HCT116 (cell line): ENCODE data around the gene ANXA8. TPM values are rescaled to one million over a fixed set of nuclear protein-coding genes. Genes with fewer than 3 reads are reported as not detected.

Experiments used
- ATAC-seq: fragments of 200-7000 bp; cut with Tn5 transposase; 2 replicates; pipeline ENCODE4 v1.9.1; 2020; ENCODE audit warnings: mild to moderate bottlenecking, moderate library complexity
- BruUV-seq: library from RNA; stranded (reverse); fragments of 400-500 nt; replicated peaks from 2 replicates; lab custom pipeline; 2021; lab: Mats Ljungman, UMichigan
- CTCF ChIA-PET: fragments of 300-600 bp; sonication (Branson Sonifier 250); formaldehyde crosslinking; loops from one replicate; lab custom pipeline; 2021; ENCODE audit warnings: antibody characterized with exemption; lab: Charles Lee
- POLR2A ChIA-PET: fragments of 300-600, 350-600 bp; sonication (Branson Sonifier 250); formaldehyde crosslinking; loops from one replicate; lab custom pipeline; 2021; ENCODE audit warnings: antibody characterized with exemption; lab: Charles Lee
- RAD21 ChIA-PET, 2 experiments: fragments of 300-600 bp; sonication (Branson Sonifier 250); formaldehyde crosslinking; loops; one replicate each; lab custom pipeline; 2023; ENCODE audit warnings: low total read pairs in 2 of 2; ENCODE audit not compliant: uncharacterized antibody in 2 of 2, unreplicated experiment in 2 of 2, low non-redundant PET in 1 of 2; lab: Charles Lee
- DNase-seq: peaks from one replicate; pipeline ENCODE4 v3.0.0-alpha.2; 2010; ENCODE audit warnings: low read depth, low spot score
- H2AFZ ChIP-seq: fragments of 200-600 bp; shearing (Covaris generic), sonication (generic); 2 replicates; pipeline ENCODE4 v1.6.1; 2017; ENCODE audit warnings: low read depth, mixed run types, mixed read lengths, antibody characterized with exemption, low read length; ENCODE audit not compliant: poor library complexity, severe bottlenecking
- H3K27ac ChIP-seq: 2 replicates; pipeline ENCODE4 v1.5.1; 2012; ENCODE audit warnings: low read depth, low read length
- H3K27me3 ChIP-seq: fragments of 200-600 bp; sonication (generic); 2 replicates; pipeline ENCODE4 v1.6.1; 2016; ENCODE audit warnings: mixed run types, low read length, mixed read lengths; ENCODE audit not compliant: insufficient read depth
- H3K36me3 ChIP-seq, 2 experiments: fragments of 200-500 bp in 1 of 2; fragments of 200-600 bp in 1 of 2; sonication (Bioruptor generic) in 1 of 2; sonication (generic) in 1 of 2; 2 replicates each; pipeline versions ENCODE4 v1.5.1 to v1.6.1; 2014 to 2016; ENCODE audit warnings: low read length in 2 of 2, inconsistent platforms in 1 of 2, mixed read lengths in 1 of 2, mixed run types in 1 of 2; ENCODE audit not compliant: insufficient read depth in 2 of 2, control insufficient read depth in 1 of 2
- H3K4me1 ChIP-seq, 2 experiments: fragments of 200-600 bp in 1 of 2; sonication (generic) in 1 of 2; 2 replicates each; pipeline versions ENCODE4 v1.5.1 to v1.6.1; 2012 to 2017; ENCODE audit warnings: low read length in 2 of 2, inconsistent platforms in 1 of 2, mild to moderate bottlenecking in 1 of 2, mixed read lengths in 1 of 2, mixed run types in 1 of 2, moderate library complexity in 1 of 2; ENCODE audit not compliant: insufficient read depth in 2 of 2, control insufficient read depth in 1 of 2
- H3K4me2 ChIP-seq: fragments of 200-600 bp; sonication (generic); 2 replicates; pipeline ENCODE4 v1.6.1; 2017; ENCODE audit warnings: mixed run types, low read length, mixed read lengths
- H3K4me3 ChIP-seq, 2 experiments: fragments of 200-600 bp in 1 of 2; sonication (generic) in 1 of 2; replicated peaks in 1 of 2; 2 replicates each; pipeline ENCODE4 v1.5.1; 2011 to 2016; ENCODE audit warnings: low read length in 2 of 2, control low read depth in 1 of 2, low read depth in 1 of 2, mild to moderate bottlenecking in 1 of 2, mixed read lengths in 1 of 2, mixed run types in 1 of 2
- H3K79me2 ChIP-seq: fragments of 200-600 bp; sonication (generic); 2 replicates; pipeline ENCODE4 v1.6.1; 2017; ENCODE audit warnings: mild to moderate bottlenecking, mixed run types, low read length, moderate library complexity, mixed read lengths; ENCODE audit not compliant: insufficient read depth
- H3K9ac ChIP-seq: fragments of 200-600 bp; sonication (generic); 2 replicates; pipeline ENCODE4 v1.6.1; 2016; ENCODE audit warnings: low read length, mixed read lengths
- H3K9me2 ChIP-seq: fragments of 200-600 bp; sonication (generic), shearing (Covaris generic); 2 replicates; pipeline ENCODE4 v1.6.1; 2017; ENCODE audit warnings: mixed run types, mild to moderate bottlenecking, moderate library complexity; ENCODE audit not compliant: insufficient read depth
- H3K9me3 ChIP-seq, 2 experiments: fragments of 200-500 bp in 1 of 2; fragments of 200-600 bp in 1 of 2; sonication (Bioruptor generic) in 1 of 2; sonication (generic) in 1 of 2; 2 replicates each; pipeline ENCODE4 v1.6.1; 2014 to 2017; ENCODE audit warnings: low read length in 2 of 2, mixed read lengths in 2 of 2, inconsistent platforms in 1 of 2, low read depth in 1 of 2, mild to moderate bottlenecking in 1 of 2, mixed run types in 1 of 2, moderate library complexity in 1 of 2; ENCODE audit not compliant: control insufficient read depth in 1 of 2, insufficient read depth in 1 of 2
- H4K20me1 ChIP-seq: fragments of 200-600 bp; sonication (generic), shearing (Covaris generic); 2 replicates; pipeline ENCODE4 v1.6.1; 2017; ENCODE audit warnings: mixed run types, mild to moderate bottlenecking, moderate library complexity; ENCODE audit not compliant: insufficient read depth
- CEBPB ChIP-seq: IDR thresholded peaks from 2 replicates; pipeline ENCODE4 v1.6.1; 2012; ENCODE audit warnings: low read depth
- EGR1 ChIP-seq: IDR thresholded peaks from 2 replicates; pipeline ENCODE4 v1.6.1; 2012; ENCODE audit warnings: low read depth
- ELF1 ChIP-seq: IDR thresholded peaks from 2 replicates; pipeline ENCODE4 v1.6.1; 2012; ENCODE audit warnings: low read depth, borderline replicate concordance
- SRF ChIP-seq: IDR thresholded peaks from 2 replicates; pipeline ENCODE4 v1.6.1; 2012; ENCODE audit warnings: low read depth
- TCF7L2 ChIP-seq: IDR thresholded peaks from 2 replicates; pipeline ENCODE4 v1.7.0; 2011; ENCODE audit warnings: borderline replicate concordance, inconsistent platforms; ENCODE audit not compliant: insufficient read depth, insufficient read length; ENCODE audit errors: extremely low read depth
- YY1 ChIP-seq: IDR thresholded peaks from 2 replicates; pipeline ENCODE4 v1.6.1; 2011; ENCODE audit warnings: low read length, low read depth, moderate library complexity, mild to moderate bottlenecking; ENCODE audit not compliant: insufficient replicate concordance; ENCODE audit errors: extremely low read depth
- intact Hi-C: fragments of 100-400 bp; cut with micrococcal nuclease; formaldehyde crosslinking; loops from 2 replicates; pipeline ENCODE4 v1.10.0; 2022
- total RNA-seq: library from RNA; stranded (reverse); gene quantifications from one replicate; pipeline ENCODE4 v1.2.1, GENCODE V29; 2021; ENCODE audit not compliant: unreplicated experiment

The ANXA8 gene
- total RNA-seq, 1 experiment from 2014 or later: 0.25 TPM

DNA sequence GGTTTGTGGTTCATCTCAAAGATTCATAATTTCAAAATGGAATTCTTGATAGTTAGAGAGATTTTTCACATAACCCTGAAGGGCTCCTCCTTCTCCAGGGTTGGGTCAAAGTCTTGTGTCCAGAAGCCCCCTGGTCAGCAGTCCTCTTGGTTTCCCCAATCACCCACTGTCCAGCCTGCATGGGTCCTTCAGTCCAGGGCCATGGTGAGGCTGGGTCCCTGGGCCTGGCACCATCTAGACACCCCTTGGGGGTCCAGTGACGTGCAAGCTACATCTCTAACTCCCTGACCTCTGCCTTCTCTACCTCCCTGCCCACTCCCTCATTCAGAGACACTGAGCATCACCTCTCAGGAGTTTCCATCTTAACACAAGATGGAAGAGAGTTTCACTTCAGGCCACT lies 26.1 kb downstream of the ANXA8 start:
- RAD21 ChIA-PET: no interaction called here
- H3K9me3 ChIP-seq: no peaks in the 10 kb centered on the region
- H3K79me2 ChIP-seq: no peaks in the 10 kb centered on the region
- no peaks in the 10 kb centered on the region for H3K36me3 ChIP-seq
- CTCF ChIA-PET: no interaction called here
- no peaks in the 10 kb centered on the region for H3K9me2 ChIP-seq
- intact Hi-C loops: no loop called here
- DNase-seq (no peak), ATAC-seq (no peak)
- H4K20me1 ChIP-seq: no peaks in the 10 kb centered on the region
- no peaks in the 10 kb centered on the region for H3K27me3 ChIP-seq
- no peak overlapping the region for H3K27ac ChIP-seq
- H2AFZ ChIP-seq: no peak overlapping the region
- no peak overlapping the region for H3K9ac ChIP-seq
- TF ChIP-seq ELF1: no peak
- TF ChIP-seq YY1: no peak
- BruUV-seq: no TSS peak
- no peak overlapping the region for H3K4me3 ChIP-seq
- no peak overlapping the region for H3K4me2 ChIP-seq
- POLR2A ChIA-PET: no interaction called here
- peaks cover 3 to 19% of the 10 kb centered on the region in 2 experiments for H3K4me1 ChIP-seq

DNA sequence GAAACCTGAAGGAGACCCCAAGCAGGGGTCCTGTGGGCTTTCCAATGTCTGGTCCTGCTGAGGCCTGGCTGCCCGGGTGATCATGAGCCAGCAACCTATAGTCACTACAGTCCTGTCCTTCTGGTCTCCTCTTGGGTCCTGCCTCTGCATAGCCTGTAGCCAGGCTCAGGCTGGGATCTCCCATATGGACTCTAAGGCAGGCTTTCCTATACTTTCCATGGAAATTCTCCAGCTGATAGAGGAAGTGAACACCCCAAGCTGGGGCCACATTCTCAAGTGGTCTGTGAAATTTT lies 26.4 kb downstream of the ANXA8 start:
- POLR2A ChIA-PET: no interaction called here
- H3K4me1 ChIP-seq: peaks cover 3 to 19% of the 10 kb centered on the region in 2 experiments
- intact Hi-C loops: no loop called here
- CTCF ChIA-PET: no interaction called here
- H3K4me2 ChIP-seq: no peak overlapping the region
- no peak for ATAC-seq
- no peak for TF ChIP-seq EGR1
- TF ChIP-seq TCF7L2: no peak
- no peak for TF ChIP-seq CEBPB
- no peak for TF ChIP-seq SRF
- no peak overlapping the region for H3K9ac ChIP-seq
- no peaks in the 10 kb centered on the region for H3K9me2 ChIP-seq
- no peaks in the 10 kb centered on the region for H4K20me1 ChIP-seq
- no peaks in the 10 kb centered on the region for H3K36me3 ChIP-seq
- BruUV-seq: no TSS peak
- H3K27me3 ChIP-seq: no peaks in the 10 kb centered on the region
- H3K79me2 ChIP-seq: no peaks in the 10 kb centered on the region
- no peak overlapping the region for H3K27ac ChIP-seq
- H3K9me3 ChIP-seq: no peaks in the 10 kb centered on the region
- RAD21 ChIA-PET: no interaction called here
- H3K4me3 ChIP-seq: no peak overlapping the region
- DNase-seq: no peak
- no peak overlapping the region for H2AFZ ChIP-seq
